Stimulated activated CD4-positive, alpha-beta T cell treated with anti-CD3 and anti-CD28 coated beads, Interleukin-1b, Interleukin-23, amount 100 ng/mL, for 48 hours (primary cell): ENCODE results near the gene TEAD1.

Experiments used
- DNase-seq: peaks from one replicate; pipeline ENCODE4 v3.0.0-alpha.2; 2020

TEAD1 gene

GRCh38 chr11:12794576-12795230 lies 120.5 kb downstream of the TEAD1 start:
- DNase-seq: no peak

GRCh38 chr11:12797996-12798395 lies 123.8 kb downstream of the TEAD1 start:
- DNase-seq: no peak

- DNase-seq: no peak
These were observed 124.4 kb downstream of the TEAD1 start for GRCh38 chr11:12798609-12799011.

- no peak for DNase-seq
These were observed 125.2 kb downstream of the TEAD1 start for GRCh38 chr11:12799334-12799835.

GRCh38 chr11:12800032-12800671 lies 125.9 kb downstream of the TEAD1 start:
- no peak for DNase-seq

GRCh38 chr11:12800871-12801270 lies 126.7 kb downstream of the TEAD1 start:
- no peak for DNase-seq

- DNase-seq: no peak
These were observed 127.8 kb downstream of the TEAD1 start for GRCh38 chr11:12801976-12802375.

GRCh38 chr11:12802418-12803085 lies 128.3 kb downstream of the TEAD1 start:
- DNase-seq: peak; percentile 8

- no peak for DNase-seq
These were observed 129.0 kb downstream of the TEAD1 start for GRCh38 chr11:12803086-12803826.

GRCh38 chr11:12806113-12806512 lies 131.9 kb downstream of the TEAD1 start:
- no peak for DNase-seq

GRCh38 chr11:12807621-12808020 lies 133.4 kb downstream of the TEAD1 start:
- no peak for DNase-seq

- DNase-seq: no peak
These were observed 134.3 kb downstream of the TEAD1 start for GRCh38 chr11:12808519-12808918.

- DNase-seq: no peak
These were observed 135.1 kb downstream of the TEAD1 start for GRCh38 chr11:12809364-12809763.

GRCh38 chr11:12809864-12810567 lies 135.8 kb downstream of the TEAD1 start:
- DNase-seq: no peak

- DNase-seq: no peak
These were observed 136.3 kb downstream of the TEAD1 start for GRCh38 chr11:12810568-12810894.

- DNase-seq: no peak
These were observed 137.6 kb downstream of the TEAD1 start for GRCh38 chr11:12811861-12812260.

GRCh38 chr11:12812849-12813248 lies 138.6 kb downstream of the TEAD1 start:
- DNase-seq: no peak

- no peak for DNase-seq
These were observed 139.4 kb downstream of the TEAD1 start for GRCh38 chr11:12813371-12814225.

- no peak for DNase-seq
These were observed 140.9 kb downstream of the TEAD1 start for GRCh38 chr11:12815129-12815480.

GRCh38 chr11:12815931-12816494 lies 141.8 kb downstream of the TEAD1 start:
- no peak for DNase-seq

GRCh38 chr11:12817681-12818332 lies 143.6 kb downstream of the TEAD1 start:
- DNase-seq: no peak
